HG02678 (cell line): ENCODE measurements around the gene CD300LD.
"Not testable (repeated sequence)": the region's sequence is repeated elsewhere in the genome, so short reads cannot be mapped to it uniquely, and the experiment has no call there.

Experiments used
- ATAC-seq: cut with Tn5 transposase; IDR thresholded peaks from one replicate; pipeline ENCODE4 v1.9.1; 2021; ENCODE audit warnings: mild to moderate bottlenecking, moderate library complexity; ENCODE audit not compliant: unreplicated experiment

The CD300LD gene

DNA sequence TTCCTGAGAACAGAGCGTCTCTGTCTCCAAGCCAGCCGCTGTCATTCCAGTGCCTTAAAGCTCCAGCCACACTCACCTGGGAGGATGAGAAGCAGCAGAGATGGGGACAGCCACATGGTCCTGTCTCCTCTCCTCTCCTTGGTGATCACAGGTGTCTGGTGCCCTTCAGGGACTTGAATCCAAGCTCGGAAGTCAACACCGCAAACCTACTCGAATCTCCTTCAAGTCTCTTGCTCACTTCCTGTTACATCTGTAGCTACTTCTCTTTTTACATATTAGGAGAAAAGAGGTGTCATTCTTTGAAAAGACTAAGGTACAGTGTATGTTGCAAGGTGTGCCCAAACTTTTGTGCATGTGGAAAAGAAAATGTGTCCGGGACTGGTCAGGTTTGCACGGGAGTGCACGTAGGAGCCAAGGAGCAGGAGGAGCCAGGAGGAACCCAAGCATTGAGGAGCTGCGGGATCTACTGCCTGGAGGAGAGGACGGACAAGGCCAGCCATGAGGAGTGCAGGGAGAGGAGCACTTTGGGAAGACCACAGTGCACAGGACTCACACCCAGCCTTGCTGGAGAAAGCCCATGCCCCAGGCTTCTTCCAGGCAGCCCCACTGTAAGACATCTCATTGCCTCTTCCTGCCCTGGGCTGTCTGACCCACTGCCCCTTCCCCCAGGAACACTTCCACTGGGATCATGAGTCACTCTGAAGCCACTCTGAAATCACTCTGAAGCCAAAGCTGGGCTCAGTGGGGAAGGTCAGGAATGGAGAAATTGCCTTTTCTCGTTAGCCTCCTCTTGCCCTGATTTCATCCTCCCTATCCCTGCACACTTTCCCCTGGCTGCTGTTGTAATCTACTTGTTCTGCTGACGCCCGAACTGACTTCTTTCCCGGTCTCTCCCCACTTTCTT, at the start of gene CD300LD:
Gene CD300LD, minus strand, starts transcription at position 197 of the 904 bp plus-strand sequence. Its CDS starts 81 bp downstream, at position 116.
- no peak for ATAC-seq

DNA sequence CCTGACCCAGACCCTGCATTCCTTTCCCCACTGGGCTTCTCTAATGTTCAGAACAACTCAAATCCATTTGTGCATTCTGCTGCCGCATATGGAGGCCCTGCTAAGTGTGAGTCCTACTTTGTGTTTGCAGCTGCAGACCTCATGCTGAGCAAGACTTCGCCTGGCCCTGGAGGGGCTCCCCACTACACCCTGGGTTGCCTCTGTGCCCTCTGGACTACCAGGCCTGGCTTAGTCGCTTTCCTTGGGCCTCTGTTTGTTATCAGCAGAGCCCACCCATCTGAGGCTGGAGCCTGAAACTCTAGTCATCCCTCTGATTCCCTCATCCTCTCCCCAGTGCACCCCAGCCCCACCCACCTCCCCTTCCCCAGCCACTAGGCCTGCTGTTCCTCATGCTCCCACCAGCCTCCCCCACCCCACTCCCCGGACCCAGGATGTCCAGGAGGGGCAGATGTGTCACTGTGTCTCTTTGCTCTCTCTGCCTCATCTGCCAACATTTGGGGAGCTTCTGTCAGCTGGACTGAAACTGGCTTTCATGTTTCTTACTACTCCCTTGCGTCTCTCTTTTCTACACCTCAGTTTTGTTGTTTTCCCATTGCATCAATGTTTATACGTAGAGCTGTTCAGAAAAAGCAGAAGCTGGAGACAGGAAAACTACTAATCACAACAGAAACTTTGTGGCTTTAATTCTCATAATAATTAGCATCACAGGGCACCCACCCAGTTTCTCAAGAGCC, 49.3 kb upstream of the CD300LD start:
- no peak for ATAC-seq

DNA sequence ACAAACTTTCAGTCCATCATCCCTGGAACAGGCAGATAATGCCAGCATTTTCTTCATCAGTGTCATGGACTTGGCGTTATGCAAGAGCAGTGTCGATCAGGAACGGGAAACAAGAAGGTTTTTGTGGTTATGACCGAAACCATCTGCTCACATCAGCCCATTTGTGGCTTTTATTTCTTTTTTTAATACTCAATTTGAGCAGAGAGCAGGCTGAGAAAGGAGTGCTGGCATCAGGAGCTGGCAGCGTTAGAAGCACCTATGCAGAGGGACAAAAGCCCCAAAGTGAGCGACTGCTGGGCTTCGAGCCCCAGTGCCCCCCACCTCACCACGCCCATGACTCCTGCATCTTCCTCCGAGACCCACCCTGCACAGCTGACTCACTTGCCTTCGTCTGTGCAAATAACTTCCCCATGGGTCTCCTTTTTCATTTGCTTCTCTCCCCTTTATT, 47.6 kb upstream of the CD300LD start:
- ATAC-seq: no peak

DNA sequence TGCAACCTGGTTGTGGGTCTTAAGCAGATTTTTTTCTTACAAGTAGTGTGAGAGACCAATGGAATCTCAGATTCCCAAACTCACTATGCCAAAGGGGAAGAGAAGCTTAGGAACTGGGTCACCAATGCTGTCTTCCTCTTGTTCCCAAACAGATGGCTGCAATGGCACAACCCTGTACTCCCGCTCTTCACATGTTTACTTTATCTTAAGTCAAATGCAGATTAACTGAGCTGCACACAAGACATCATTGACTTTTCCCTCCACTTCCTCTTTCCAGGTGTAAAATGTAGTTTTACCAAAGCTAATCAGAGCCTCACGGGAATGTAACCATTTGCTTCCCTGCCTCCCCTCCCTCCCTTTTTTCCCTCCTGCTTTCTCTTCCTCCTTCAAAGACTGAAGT, 45.8 kb upstream of the CD300LD start:
- no peak for ATAC-seq

DNA sequence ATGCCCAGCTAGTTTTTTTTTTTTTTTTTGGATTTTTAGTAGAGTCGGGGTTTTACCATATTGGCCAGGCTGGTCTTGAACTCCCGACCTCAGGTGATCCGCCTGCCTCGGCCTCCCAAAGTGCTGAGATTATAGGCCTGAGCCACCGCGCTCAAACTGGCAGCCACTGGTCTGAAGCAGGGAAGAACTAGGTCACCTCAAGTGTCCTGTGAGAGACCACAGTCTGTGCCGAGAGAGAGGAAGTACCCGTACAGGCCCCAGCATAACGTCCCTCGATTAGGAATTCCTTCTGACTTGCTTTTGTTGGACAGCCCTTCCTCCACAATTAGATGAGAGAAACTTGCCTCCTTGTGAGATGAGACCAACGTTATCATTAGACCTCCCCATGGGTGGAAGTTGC, 45.2 kb upstream of the CD300LD start:
- no peak for ATAC-seq

- not testable (repeated sequence) for ATAC-seq
These were observed 44.5 kb upstream of the CD300LD start for GRCh38 chr17:74636541-74637085.

DNA sequence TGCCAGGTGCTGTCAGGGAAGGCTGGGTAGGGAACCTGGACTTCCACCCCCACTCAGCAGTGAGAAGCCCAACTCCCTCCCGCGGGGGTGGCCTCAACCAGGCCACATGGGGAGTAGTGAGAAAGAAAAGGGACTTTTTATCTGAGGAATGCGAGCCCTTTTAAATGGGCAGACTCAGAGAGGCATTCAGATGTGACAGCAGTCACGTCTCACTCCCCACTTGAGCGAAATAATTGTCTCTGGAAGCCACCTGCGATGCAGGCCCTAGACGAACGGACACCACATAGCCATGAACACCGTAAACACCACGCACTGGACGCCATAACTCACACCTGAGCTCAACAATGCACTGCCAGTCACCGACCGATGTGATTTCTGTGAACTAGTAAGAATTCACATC, 43.3 kb upstream of the CD300LD start:
- ATAC-seq: no peak

DNA sequence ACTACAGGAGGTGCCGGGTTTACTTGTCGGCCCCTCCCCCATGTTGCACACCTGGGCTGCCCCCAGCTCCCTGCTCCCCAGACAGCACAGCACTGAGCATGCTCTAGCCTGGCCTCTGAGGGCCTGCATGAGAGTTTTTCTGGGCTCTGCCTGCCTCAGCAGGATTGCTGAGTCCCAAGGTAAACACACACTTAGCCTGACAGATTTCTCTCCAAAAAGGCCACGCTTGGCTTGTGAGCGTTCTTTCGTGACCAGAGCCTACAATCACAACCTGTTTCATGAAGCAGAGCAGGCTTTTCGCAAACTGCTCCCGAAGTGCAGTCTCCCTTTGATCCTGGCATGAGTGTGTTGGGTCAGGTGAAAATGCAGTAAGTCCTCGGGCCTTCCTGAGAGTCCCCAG, 41.2 kb upstream of the CD300LD start:
- ATAC-seq: no peak

- no peak for ATAC-seq
These were observed 40.5 kb upstream of the CD300LD start for GRCh38 chr17:74632617-74633016.

DNA sequence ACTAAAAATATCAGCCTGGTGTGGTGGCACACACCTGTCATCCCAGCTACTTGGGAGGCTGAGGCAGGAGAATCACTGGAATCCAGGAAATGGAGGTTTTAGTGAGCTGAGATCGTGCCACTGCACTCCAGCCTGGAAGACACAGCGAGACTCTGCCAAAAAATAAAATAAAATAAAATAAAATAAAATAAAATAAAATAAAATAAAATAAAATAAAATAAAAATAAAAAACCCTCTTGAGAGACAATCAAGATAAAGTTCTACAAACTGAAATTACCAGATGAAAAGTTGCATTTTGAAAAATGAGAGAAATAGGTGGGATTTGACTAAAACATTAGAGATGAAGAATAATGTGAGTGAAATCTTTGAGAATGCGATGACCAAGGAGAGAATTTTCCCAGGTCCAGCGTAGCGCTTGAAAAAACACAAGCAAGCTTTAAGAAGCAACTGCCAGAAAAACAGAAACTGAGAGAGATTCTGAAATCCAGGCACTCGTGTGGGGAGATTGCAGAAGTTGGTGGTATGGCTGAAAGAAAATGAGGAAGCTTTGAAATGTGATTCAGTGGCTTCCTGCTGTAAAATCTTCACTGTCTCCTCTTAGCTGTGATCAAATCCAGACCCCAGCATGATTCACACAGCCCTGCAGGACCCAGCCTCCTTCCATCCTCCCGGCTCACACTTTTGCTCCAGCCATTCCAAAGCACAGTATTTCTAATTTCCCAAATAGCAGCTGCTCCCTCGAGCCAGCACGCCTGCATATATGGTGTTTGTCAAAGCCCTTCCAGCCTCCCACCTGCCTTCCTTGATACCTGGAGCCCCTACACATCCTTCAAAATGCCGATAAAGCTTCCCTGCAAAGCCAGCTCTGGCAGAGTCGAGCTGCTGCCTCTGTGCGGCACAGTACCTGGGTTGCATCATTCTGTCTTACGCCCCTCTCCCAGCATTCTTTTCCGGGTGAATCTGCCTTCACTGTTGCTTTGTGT, 39.7 kb upstream of the CD300LD start:
- ATAC-seq: no peak

- not testable (repeated sequence) for ATAC-seq
These were observed 38.2 kb upstream of the CD300LD start for GRCh38 chr17:74630251-74630650.

GRCh38 chr17:74625661-74626060, 33.6 kb upstream of the CD300LD start:
- ATAC-seq: no peak

- ATAC-seq: no peak
These were observed 32.0 kb upstream of the CD300LD start for GRCh38 chr17:74624131-74624530.

- no peak for ATAC-seq
These were observed 31.6 kb upstream of the CD300LD start, which contains the start of gene CD300E for GRCh38 chr17:74623693-74624093. TSS of gene CD300E (minus strand) at chr17:74623738. CDS start at chr17:74623621, 117 bp downstream.

GRCh38 chr17:74619077-74619673, 27.1 kb upstream of the CD300LD start:
- ATAC-seq: no peak

DNA sequence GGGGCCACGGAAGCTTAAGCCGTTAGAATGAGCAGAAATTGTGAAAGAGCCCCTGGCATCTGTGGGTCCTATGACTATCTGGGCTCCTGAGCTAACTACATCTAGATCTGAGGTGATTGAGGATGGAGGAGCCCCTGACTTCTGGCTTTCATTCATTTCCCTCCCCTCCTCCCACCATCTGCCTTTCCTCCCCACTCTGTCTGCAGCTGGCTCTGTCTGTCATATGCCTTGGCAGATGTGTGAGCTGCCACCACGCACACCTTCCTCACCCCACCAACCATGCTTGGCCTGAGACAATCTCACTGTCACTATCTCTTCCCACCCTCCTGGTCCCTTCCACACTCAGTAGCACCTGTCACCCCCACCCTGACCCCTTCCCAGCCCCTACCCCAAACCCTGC, 26.4 kb upstream of the CD300LD start:
- no peak for ATAC-seq

GRCh38 chr17:74616696-74617095, 24.6 kb upstream of the CD300LD start:
- ATAC-seq: no peak

DNA sequence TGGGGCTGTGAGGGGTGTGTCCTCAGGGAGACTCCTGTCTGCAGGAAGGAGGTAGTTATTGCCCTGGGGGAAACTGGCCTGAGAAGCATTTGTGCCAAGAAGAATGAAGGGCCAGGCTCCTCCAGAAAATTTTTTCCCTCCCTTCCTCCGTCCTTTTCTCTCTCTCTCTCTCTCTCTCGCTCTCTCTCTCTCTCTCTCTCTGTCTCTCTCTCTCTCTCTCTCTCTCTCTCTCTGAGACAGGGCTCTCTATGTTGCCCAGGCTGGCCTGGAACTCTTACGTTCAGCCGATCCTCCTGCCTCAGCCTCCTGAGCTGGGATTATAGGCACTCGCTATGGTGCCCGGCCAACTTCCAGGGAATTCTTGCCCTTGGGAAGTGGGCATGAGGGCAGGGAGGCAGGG, 20.0 kb upstream of the CD300LD start:
- no peak for ATAC-seq

GRCh38 chr17:74610108-74610507, 18.0 kb upstream of the CD300LD start:
- no peak for ATAC-seq

- no peak for ATAC-seq
These were observed 16.4 kb upstream of the CD300LD start for GRCh38 chr17:74608511-74608910.
